Loucy (cell line): ENCODE data around the gene C5orf15.

Source experiments
- H2AFZ ChIP-seq: fragments of 200-600 bp; sonication (generic); 2 replicates; pipeline ENCODE4 v1.6.0; 2016; ENCODE audit warnings: antibody characterized with exemption, mild to moderate bottlenecking, low read length, moderate library complexity
- H3F3A ChIP-seq: fragments of 200-600 bp; 2 replicates; pipeline ENCODE4 v1.6.0; 2016; ENCODE audit warnings: antibody characterized with exemption, low read depth, mild to moderate bottlenecking
- H3K27me3 ChIP-seq: fragments of 200-600 bp; sonication (generic); 2 replicates; pipeline ENCODE4 v1.6.1; 2014; ENCODE audit warnings: low read length, mild to moderate bottlenecking; ENCODE audit not compliant: insufficient read depth, poor library complexity, severe bottlenecking
- H3K36me3 ChIP-seq: fragments of 200-600 bp; sonication (generic); 2 replicates; pipeline ENCODE4 v1.6.1; 2016; ENCODE audit warnings: low read length; ENCODE audit not compliant: insufficient read depth
- H3K4me1 ChIP-seq: fragments of 200-600 bp; sonication (generic); 2 replicates; pipeline ENCODE4 v1.5.1; 2014; ENCODE audit warnings: low read length, mild to moderate bottlenecking; ENCODE audit not compliant: insufficient read depth, poor library complexity, severe bottlenecking
- H3K4me2 ChIP-seq: fragments of 200-600 bp; sonication (generic); 2 replicates; pipeline ENCODE4 v1.6.0; 2014; ENCODE audit warnings: antibody characterized with exemption, low read length, low read depth, mild to moderate bottlenecking; ENCODE audit not compliant: poor library complexity, severe bottlenecking
- H3K4me3 ChIP-seq: fragments of 200-600 bp; sonication (generic); 2 replicates; pipeline ENCODE4 v1.5.1; 2014; ENCODE audit warnings: low read length, mild to moderate bottlenecking, mixed read lengths; ENCODE audit not compliant: poor library complexity, severe bottlenecking
- H3K79me2 ChIP-seq: fragments of 200-600 bp; sonication (generic); 2 replicates; pipeline ENCODE4 v1.6.1; 2014; ENCODE audit warnings: low read length; ENCODE audit not compliant: insufficient read depth
- H3K9ac ChIP-seq: fragments of 200-600 bp; sonication (generic); 2 replicates; pipeline ENCODE4 v1.6.0; 2014; ENCODE audit warnings: mild to moderate bottlenecking, low read depth, low read length, moderate library complexity; ENCODE audit not compliant: poor library complexity, severe bottlenecking
- H3K9me2 ChIP-seq: fragments of 200-600 bp; sonication (generic); replicated peaks from 2 replicates; pipeline ENCODE4 v1.6.1; 2016; ENCODE audit warnings: low read depth, low read length, mixed read lengths
- H3K9me3 ChIP-seq: fragments of 200-600 bp; sonication (generic); 2 replicates; pipeline ENCODE4 v1.6.1; 2014; ENCODE audit warnings: mild to moderate bottlenecking, antibody characterized with exemption, low read length, low read depth; ENCODE audit not compliant: insufficient read depth
- H4K20me1 ChIP-seq: fragments of 200-600 bp; sonication (generic); 2 replicates; pipeline ENCODE4 v1.6.0; 2014; ENCODE audit warnings: antibody characterized with exemption, low read length, mild to moderate bottlenecking; ENCODE audit not compliant: insufficient read depth, poor library complexity, severe bottlenecking
- CTCF ChIP-seq: fragments of 200-600 bp; sonication (generic); conservative IDR thresholded peaks from 2 replicates; pipeline ENCODE4 v1.5.1; 2014; ENCODE audit warnings: mild to moderate bottlenecking, antibody characterized with exemption, low read length
- EZH2phosphoT487 ChIP-seq: fragments of 200-600 bp; IDR thresholded peaks from 2 replicates; pipeline ENCODE4 v1.6.1; 2018; ENCODE audit warnings: antibody characterized with exemption, mild to moderate bottlenecking, moderate library complexity, borderline replicate concordance

C5orf15 gene

GRCh38 chr5:133996683-133997252 lies 28.3 kb upstream of the C5orf15 start:
- no peaks in the 10 kb centered on the region for H3F3A ChIP-seq
- no peaks in the 10 kb centered on the region for H3K27me3 ChIP-seq
- H2AFZ ChIP-seq = no peak overlapping the region
- H3K4me3 ChIP-seq = no peak overlapping the region
- H3K9me2 ChIP-seq = no peaks in the 10 kb centered on the region
- peak; percentile 68 for TF ChIP-seq CTCF
- no peak for TF ChIP-seq EZH2phosphoT487
- peaks cover 90% of the 10 kb centered on the region for H3K79me2 ChIP-seq
- H4K20me1 ChIP-seq = peaks cover 49% of the 10 kb centered on the region
- no peaks in the 10 kb centered on the region for H3K9me3 ChIP-seq
- peaks cover 8% of the 10 kb centered on the region for H3K4me1 ChIP-seq
- no peak overlapping the region for H3K9ac ChIP-seq
- peak overlapping the region; percentile 31 for H3K4me2 ChIP-seq
- no peaks in the 10 kb centered on the region for H3K36me3 ChIP-seq

GRCh38 chr5:133995883-133996563 lies 27.6 kb upstream of the C5orf15 start:
- Histone ChIP-seq H3K36me3 (peaks cover 5% of the 10 kb centered on the region; the same call in 1 of the 2 replicates), H3K27me3 (no peaks in the 10 kb centered on the region), H3K9me2 (no peaks in the 10 kb centered on the region), H3K4me1 (peaks cover 6% of the 10 kb centered on the region), H3K79me2 (peaks cover 87% of the 10 kb centered on the region), H4K20me1 (peaks cover 47% of the 10 kb centered on the region), H3K4me2 (peak overlapping the region; percentile 31), H3K9ac (no peak overlapping the region), H3K9me3 (no peaks in the 10 kb centered on the region), H2AFZ (no peak overlapping the region), H3K4me3 (no peak overlapping the region), H3F3A (no peaks in the 10 kb centered on the region)
- no peak for TF ChIP-seq CTCF
- TF ChIP-seq EZH2phosphoT487 = no peak

GRCh38 chr5:133995341-133995740 lies 26.9 kb upstream of the C5orf15 start:
- peaks cover 45% of the 10 kb centered on the region for H4K20me1 ChIP-seq
- no peaks in the 10 kb centered on the region for H3K9me3 ChIP-seq
- H3K4me1 ChIP-seq = peaks cover 5% of the 10 kb centered on the region
- H3K27me3 ChIP-seq = no peaks in the 10 kb centered on the region
- peaks cover 12% of the 10 kb centered on the region; the same call in 1 of the 2 replicates for H3K36me3 ChIP-seq
- no peaks in the 10 kb centered on the region for H3K9me2 ChIP-seq
- peaks cover 81% of the 10 kb centered on the region for H3K79me2 ChIP-seq
- TF ChIP-seq EZH2phosphoT487 (no peak), CTCF (no peak)
- H3K4me2 ChIP-seq = peak overlapping the region; percentile 31
- no peak overlapping the region for H3K4me3 ChIP-seq
- H2AFZ ChIP-seq = no peak overlapping the region
- H3K9ac ChIP-seq = no peak overlapping the region
- no peaks in the 10 kb centered on the region for H3F3A ChIP-seq
